H1 (cell line): ENCODE measurements around the gene ZNF396. TPM values are rescaled to one million over a fixed set of nuclear protein-coding genes. Genes with fewer than 3 reads are reported as not detected.

Source experiments
- CTCF ChIA-PET: fragments of 300-600 bp; sonication (Branson Sonifier 250); formaldehyde crosslinking; loops from one replicate; lab custom pipeline; 2021; ENCODE audit not compliant: partially characterized antibody; lab: Charles Lee
- POLR2A ChIA-PET: fragments of 300-600 bp; sonication (Branson Sonifier 250); formaldehyde crosslinking; loops from one replicate; lab custom pipeline; 2021; ENCODE audit warnings: inconsistent platforms; ENCODE audit not compliant: partially characterized antibody; lab: Charles Lee
- DNase-seq, 2 experiments: peaks; one replicate each; pipeline versions ENCODE4 v3.0.0 to v3.0.0-alpha.2; 2010 to 2022; ENCODE audit warnings: low spot score in 2 of 2, low read depth in 1 of 2, mixed read lengths in 1 of 2
- FAIRE-seq: peaks from 2 replicates; lab custom pipeline; 2011; peaks lifted over from hg19 to GRCh38; lab: Jason Lieb, UNC
- H2AFZ ChIP-seq: 2 replicates; pipeline ENCODE4 v1.8.1; 2012; ENCODE audit warnings: low read length, inconsistent platforms
- H2AK5ac ChIP-seq: 2 replicates; pipeline ENCODE4 v1.6.1; 2013; ENCODE audit warnings: low read depth, low read length
- H2BK120ac ChIP-seq: replicated peaks from 2 replicates; pipeline ENCODE3; 2013; ENCODE audit warnings: low read depth, low read length, inconsistent platforms
- H2BK12ac ChIP-seq: 2 replicates; pipeline ENCODE4 v1.6.1; 2013; ENCODE audit warnings: low read depth, low read length
- H2BK15ac ChIP-seq: 2 replicates; pipeline ENCODE4 v1.6.1; 2013; ENCODE audit warnings: low read length
- H2BK20ac ChIP-seq: 2 replicates; pipeline ENCODE4 v1.6.1; 2013; ENCODE audit warnings: low read length
- H2BK5ac ChIP-seq: 2 replicates; pipeline ENCODE4 v1.6.1; 2013; ENCODE audit warnings: low read depth, low read length
- H3K14ac ChIP-seq: 2 replicates; pipeline ENCODE4 v1.6.1; 2013; ENCODE audit warnings: inconsistent platforms; ENCODE audit not compliant: insufficient read length
- H3K18ac ChIP-seq: 2 replicates; pipeline ENCODE4 v1.6.1; 2013; ENCODE audit warnings: low read length; ENCODE audit errors: extremely low read depth
- H3K23ac ChIP-seq: 2 replicates; pipeline ENCODE4 v1.6.1; 2013; ENCODE audit warnings: inconsistent platforms; ENCODE audit not compliant: insufficient read length
- H3K23me2 ChIP-seq: 2 replicates; pipeline ENCODE4 v1.6.1; 2013; ENCODE audit warnings: low read depth, low read length
- H3K27ac ChIP-seq: 2 replicates; pipeline ENCODE4 v1.6.1; 2011; ENCODE audit warnings: low read depth, low read length, inconsistent platforms
- H3K27me3 ChIP-seq, 4 experiments: replicated peaks in 1 of 4; 1 replicate in 1 of 4; 2 replicates in 3 of 4; pipeline versions ENCODE4 v1.6.1 to v1.8.1; 2011 to 2013; ENCODE audit warnings: low read length in 3 of 4, mild to moderate bottlenecking in 3 of 4, inconsistent platforms in 2 of 4, mixed read lengths in 2 of 4, moderate library complexity in 1 of 4; ENCODE audit not compliant: control insufficient read depth in 3 of 4, insufficient read depth in 3 of 4; ENCODE audit errors: extremely low read depth in 1 of 4
- H3K36me3 ChIP-seq, 4 experiments: 2 replicates each; pipeline versions ENCODE4 v1.6.1 to v1.8.1; 2011 to 2013; ENCODE audit warnings: mild to moderate bottlenecking in 4 of 4, low read length in 3 of 4, moderate library complexity in 2 of 4, control low read depth in 1 of 4, inconsistent platforms in 1 of 4; ENCODE audit not compliant: insufficient read depth in 4 of 4, control insufficient read depth in 2 of 4
- H3K4ac ChIP-seq: replicated peaks from 2 replicates; pipeline ENCODE3; 2013; ENCODE audit warnings: low read length, low read depth, mixed read lengths, inconsistent platforms; ENCODE audit not compliant: insufficient read length
- H3K4me1 ChIP-seq, 4 experiments: replicated peaks in 1 of 4; 1 replicate in 1 of 4; 2 replicates in 3 of 4; pipeline versions ENCODE4 v1.6.1 to v1.8.1; 2011 to 2013; ENCODE audit warnings: low read length in 3 of 4, inconsistent platforms in 2 of 4, mixed read lengths in 1 of 4; ENCODE audit not compliant: insufficient read depth in 4 of 4, control insufficient read depth in 3 of 4
- H3K4me2 ChIP-seq, 2 experiments: 2 replicates each; pipeline versions ENCODE4 v1.6.1 to v1.8.1; 2011 to 2013; ENCODE audit warnings: low read depth in 2 of 2, low read length in 2 of 2, control low read depth in 1 of 2, inconsistent platforms in 1 of 2, mild to moderate bottlenecking in 1 of 2; ENCODE audit not compliant: insufficient read depth in 1 of 2
- H3K4me3 ChIP-seq, 4 experiments: fragments of 200-600, 300-600 bp in 1 of 4; sonication (generic), shearing (Covaris generic), sonication (Bioruptor Twin) in 1 of 4; 2 replicates each; pipeline versions ENCODE4 v1.5.1 to v1.8.1; 2011 to 2016; ENCODE audit warnings: low read length in 4 of 4, low read depth in 3 of 4, control low read depth in 2 of 4, inconsistent platforms in 2 of 4, mild to moderate bottlenecking in 2 of 4, mixed read lengths in 1 of 4, moderate library complexity in 1 of 4; ENCODE audit not compliant: insufficient read depth in 2 of 4; ENCODE audit errors: extremely low read depth in 1 of 4
- H3K56ac ChIP-seq: replicated peaks from 2 replicates; pipeline ENCODE3; 2013; ENCODE audit warnings: low read depth, mild to moderate bottlenecking, mixed read lengths, low read length, inconsistent platforms; ENCODE audit not compliant: insufficient read length
- H3K79me1 ChIP-seq: 2 replicates; pipeline ENCODE4 v1.6.1; 2013; ENCODE audit warnings: low read depth, low read length, control low read depth
- H3K79me2 ChIP-seq, 2 experiments: 2 replicates each; pipeline versions ENCODE4 v1.6.1 to v1.8.1; 2012 to 2013; ENCODE audit warnings: low read length in 2 of 2, mild to moderate bottlenecking in 2 of 2, inconsistent platforms in 1 of 2; ENCODE audit not compliant: insufficient read depth in 2 of 2, control insufficient read depth in 1 of 2
- H3K9ac ChIP-seq, 4 experiments: replicated peaks in 1 of 4; 1 replicate in 1 of 4; 2 replicates in 3 of 4; pipeline versions ENCODE4 v1.6.1 to v1.8.1; 2011 to 2013; ENCODE audit warnings: low read depth in 3 of 4, low read length in 3 of 4, control low read depth in 2 of 4, mild to moderate bottlenecking in 2 of 4, moderate library complexity in 2 of 4, inconsistent platforms in 1 of 4; ENCODE audit errors: extremely low read depth in 1 of 4
- H3K9me3 ChIP-seq, 2 experiments: 2 replicates each; pipeline versions ENCODE4 v1.6.1 to v1.8.1; 2012 to 2013; ENCODE audit warnings: mild to moderate bottlenecking in 2 of 2, moderate library complexity in 2 of 2, control low read depth in 1 of 2, inconsistent platforms in 1 of 2, low read depth in 1 of 2, low read length in 1 of 2, mixed read lengths in 1 of 2; ENCODE audit not compliant: insufficient read depth in 2 of 2
- H4K20me1 ChIP-seq, 2 experiments: replicated peaks in 1 of 2; 2 replicates each; pipeline versions ENCODE3 to v1.8.1; 2011 to 2013; ENCODE audit warnings: inconsistent platforms in 2 of 2, low read length in 2 of 2, mild to moderate bottlenecking in 1 of 2; ENCODE audit not compliant: insufficient read depth in 2 of 2, control insufficient read depth in 1 of 2
- H4K5ac ChIP-seq: 2 replicates; pipeline ENCODE4 v1.6.1; 2013; ENCODE audit warnings: low read length, low read depth, mixed read lengths, inconsistent platforms; ENCODE audit not compliant: insufficient read length
- H4K8ac ChIP-seq: 2 replicates; pipeline ENCODE4 v1.8.0; 2013; ENCODE audit warnings: mild to moderate bottlenecking, moderate library complexity, low read length, inconsistent platforms; ENCODE audit not compliant: insufficient read depth; ENCODE audit errors: extremely low read depth
- H4K91ac ChIP-seq: replicated peaks from 2 replicates; pipeline ENCODE3; 2013; ENCODE audit warnings: low read length, mixed read lengths, inconsistent platforms; ENCODE audit not compliant: insufficient read length
- BRCA1 ChIP-seq: IDR thresholded peaks from 2 replicates; pipeline ENCODE4 v1.6.1; 2012; ENCODE audit warnings: low read depth, low read length, improper control_type of control experiment
- EGR1 ChIP-seq: IDR thresholded peaks from 2 replicates; pipeline ENCODE4 v1.6.1; 2011; ENCODE audit warnings: low read depth, low read length, borderline replicate concordance
- HDAC2 ChIP-seq, 2 experiments: fragments of 300-600 bp in 1 of 2; sonication (generic) in 1 of 2; IDR thresholded peaks; 2 replicates each; pipeline ENCODE4 v1.6.1; 2011 to 2012; ENCODE audit warnings: low read depth in 2 of 2, low read length in 2 of 2, mild to moderate bottlenecking in 2 of 2, moderate library complexity in 2 of 2, borderline replicate concordance in 1 of 2, inconsistent platforms in 1 of 2
- RAD21 ChIP-seq, 2 experiments: IDR thresholded peaks in 1 of 2; conservative IDR thresholded peaks in 1 of 2; 2 replicates each; pipeline ENCODE4 v1.6.1; 2011; ENCODE audit warnings: low read depth in 2 of 2, low read length in 2 of 2, improper control_type of control experiment in 1 of 2, inconsistent platforms in 1 of 2, mild to moderate bottlenecking in 1 of 2, moderate library complexity in 1 of 2
- WGBS, 2 experiments: shearing (Covaris generic) in 1 of 2; methylation state at CpG; one replicate each; pipeline versions ENCODE4 v1.1.6 to v1.1.7; 2013 to 2015; ENCODE audit warnings: low lambda C conversion rate in 2 of 2, mixed read lengths in 2 of 2, inconsistent platforms in 1 of 2, low coverage in 1 of 2, missing lambda C conversion rate in 1 of 2; ENCODE audit not compliant: insufficient replicate concordance in 2 of 2, insufficient coverage in 1 of 2, insufficient read length in 1 of 2; ENCODE audit errors: extremely low coverage in 1 of 2, missing lambda C conversion rate in 1 of 2; 5-methylcytosine and 5-hydroxymethylcytosine counted together
- polyA plus RNA-seq, 7 experiments: library from polyadenylated mRNA; depleted of rRNA in 3 of 7; stranded (reverse) in 5 of 7; unstranded in 2 of 7; fragments of >200 nt in 5 of 7; fragments of 200-250 nt in 2 of 7; gene quantifications; 1 replicate in 5 of 7; 2 replicates in 1 of 7; 4 replicates in 1 of 7; pipeline versions ENCODE4 v1.2.1 to v1.2.3, GENCODE V29; 2011 to 2013; ENCODE audit warnings: missing spikeins in 2 of 7, mixed read lengths in 2 of 7
- total RNA-seq: library from RNA; stranded (reverse); fragmentation: NEBNext Ultra II Directional; extraction: Animal tissue kit (Norgen Biotek cat#: 25700); gene quantifications from 2 replicates; pipeline ENCODE4 v1.2.1, GENCODE V29; 2021
- TF ChIP-seq, protein P1 (sequence below): IDR thresholded peaks from 2 replicates; pipeline ENCODE4 v1.6.1; 2011; ENCODE audit warnings: low read length, improper control_type of control experiment
- TF ChIP-seq, protein P2 (sequence below), 3 experiments: IDR thresholded peaks; 1 replicate in 2 of 3; 2 replicates in 1 of 3; pipeline versions ENCODE4 v1.5.1 to v1.6.1; 2011; ENCODE audit warnings: low read length in 3 of 3, mild to moderate bottlenecking in 3 of 3, inconsistent platforms in 2 of 3, low read depth in 1 of 3, moderate library complexity in 1 of 3; ENCODE audit not compliant: insufficient read depth in 1 of 3; ENCODE audit errors: control extremely low read depth in 1 of 3

ZNF396 gene
- total and polyA plus RNA-seq, 2 of the 8 experiments (the other 6 are each of a cell fraction or from before 2014, with no cell fraction given): 0.44 to 0.74 TPM

DNA sequence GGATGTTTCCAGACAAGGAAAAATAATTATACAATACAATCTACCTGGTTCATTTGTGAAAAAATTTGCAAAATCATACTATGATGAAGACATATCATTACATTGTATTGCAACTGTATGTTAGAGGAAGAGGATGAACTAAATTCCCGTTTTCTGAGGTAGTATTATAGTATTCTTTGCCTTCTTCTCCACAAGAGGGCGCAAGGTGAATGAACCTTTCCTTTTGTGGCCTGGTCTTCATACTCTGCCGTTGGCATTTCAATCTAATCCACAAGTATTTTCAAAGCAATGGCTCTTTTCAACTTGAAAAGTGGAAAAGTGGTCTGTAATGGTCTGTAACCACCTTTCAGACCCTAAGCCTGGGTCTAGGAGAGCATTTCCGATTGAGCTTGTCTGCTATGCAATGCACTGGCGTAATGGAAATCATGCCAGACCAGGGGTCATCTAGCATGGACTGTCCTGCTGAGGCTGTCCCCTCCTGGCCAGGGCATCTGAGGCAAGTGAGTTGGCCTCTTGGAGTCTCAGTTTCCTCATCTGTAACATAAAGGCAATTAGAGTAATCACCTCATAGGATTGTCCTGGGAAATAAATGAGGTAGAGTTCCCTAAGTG is 30.8 kb upstream of the ZNF396 start:
- Histone ChIP-seq H3K4me1 (no peaks in the 10 kb centered on the region), H3K79me2 (no peaks in the 10 kb centered on the region), H2AFZ (peak overlapping the region; percentile 96), H3K27ac (no peak overlapping the region), H2BK120ac (peak overlapping the region; percentile 18), H4K91ac (no peak overlapping the region), H2BK15ac (peak overlapping the region; percentile 37; the same call in 1 of the 2 replicates), H2AK5ac (no peak overlapping the region), H3K9me3 (no peaks in the 10 kb centered on the region), H3K4me3 (no peak overlapping the region), H3K4me2 (no peak overlapping the region), H3K23ac (no peak overlapping the region)
- 42% methylated on average over 5 of the region's 5 CpGs; no CpG with 5 or more reads in 1 of the 2 experiments for WGBS, 2 experiments
- CTCF ChIA-PET: interaction anchor here (0.5 to 2.7 kb wide), 25 partner anchors 9 to 874 kb away, joined by 3 to 15 read pairs (median 4); partner anchors contain the start of gene GALNT1
- POLR2A ChIA-PET: interaction anchor here (0.8 kb wide), 1 partner anchor 84 kb away, joined by 3 read pairs; no protein-coding TSS in a partner anchor
- DNase-seq: no peak
- TF ChIP-seq EGR1 (no peak), BRCA1 (peak; percentile 10; the same call in 1 of the 2 replicates), RAD21 (IDR thresholded peaks at IDR 0.05 in 1 of 2, conservative IDR thresholded peaks at IDR 0.05 in 1 of 2; ENCODE audit: low read depth in 2 of 2, low read length in 2 of 2) (peak; percentile 85 to 86), HDAC2 (IDR thresholded peaks at IDR 0.05; ENCODE audit: borderline replicate concordance in 1 of 2, low read depth in 2 of 2, low read length in 2 of 2) (no peak)
- TF ChIP-seq, protein P1, sequence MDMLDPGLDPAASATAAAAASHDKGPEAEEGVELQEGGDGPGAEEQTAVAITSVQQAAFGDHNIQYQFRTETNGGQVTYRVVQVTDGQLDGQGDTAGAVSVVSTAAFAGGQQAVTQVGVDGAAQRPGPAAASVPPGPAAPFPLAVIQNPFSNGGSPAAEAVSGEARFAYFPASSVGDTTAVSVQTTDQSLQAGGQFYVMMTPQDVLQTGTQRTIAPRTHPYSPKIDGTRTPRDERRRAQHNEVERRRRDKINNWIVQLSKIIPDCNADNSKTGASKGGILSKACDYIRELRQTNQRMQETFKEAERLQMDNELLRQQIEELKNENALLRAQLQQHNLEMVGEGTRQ: no peak
- TF ChIP-seq, protein P2, sequence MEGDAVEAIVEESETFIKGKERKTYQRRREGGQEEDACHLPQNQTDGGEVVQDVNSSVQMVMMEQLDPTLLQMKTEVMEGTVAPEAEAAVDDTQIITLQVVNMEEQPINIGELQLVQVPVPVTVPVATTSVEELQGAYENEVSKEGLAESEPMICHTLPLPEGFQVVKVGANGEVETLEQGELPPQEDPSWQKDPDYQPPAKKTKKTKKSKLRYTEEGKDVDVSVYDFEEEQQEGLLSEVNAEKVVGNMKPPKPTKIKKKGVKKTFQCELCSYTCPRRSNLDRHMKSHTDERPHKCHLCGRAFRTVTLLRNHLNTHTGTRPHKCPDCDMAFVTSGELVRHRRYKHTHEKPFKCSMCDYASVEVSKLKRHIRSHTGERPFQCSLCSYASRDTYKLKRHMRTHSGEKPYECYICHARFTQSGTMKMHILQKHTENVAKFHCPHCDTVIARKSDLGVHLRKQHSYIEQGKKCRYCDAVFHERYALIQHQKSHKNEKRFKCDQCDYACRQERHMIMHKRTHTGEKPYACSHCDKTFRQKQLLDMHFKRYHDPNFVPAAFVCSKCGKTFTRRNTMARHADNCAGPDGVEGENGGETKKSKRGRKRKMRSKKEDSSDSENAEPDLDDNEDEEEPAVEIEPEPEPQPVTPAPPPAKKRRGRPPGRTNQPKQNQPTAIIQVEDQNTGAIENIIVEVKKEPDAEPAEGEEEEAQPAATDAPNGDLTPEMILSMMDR (IDR thresholded peaks at IDR 0.05; ENCODE audit: control extremely low read depth in 1 of 3, insufficient read depth in 1 of 3, low read depth in 1 of 3, low read length in 3 of 3): peak in 2 of 3 experiments; percentile 66 to 72; a peak in 2 of 4 replicates
- TF ChIP-seq, all 59 proteins: peak for 3
- H3K9ac ChIP-seq: no peak overlapping the region
- no peak overlapping the region for H3K4ac ChIP-seq
- H3K18ac ChIP-seq: no peak overlapping the region
- no peaks in the 10 kb centered on the region for H3K27me3 ChIP-seq
- H4K20me1 ChIP-seq: no peaks in the 10 kb centered on the region
- no peak overlapping the region for H2BK20ac ChIP-seq
- no peak overlapping the region for H3K56ac ChIP-seq
- no peak overlapping the region for H3K14ac ChIP-seq
- H2BK12ac ChIP-seq: no peak overlapping the region
- FAIRE-seq: peak; percentile 39
- H3K79me1 ChIP-seq: no peaks in the 10 kb centered on the region
- H2BK5ac ChIP-seq: no peak overlapping the region
- H4K8ac ChIP-seq: peak overlapping the region; percentile 3; the same call in 1 of the 2 replicates
- no peak overlapping the region for H4K5ac ChIP-seq
- H3K36me3 ChIP-seq: no peaks in the 10 kb centered on the region
- H3K23me2 ChIP-seq: no peaks in the 10 kb centered on the region; the same call in 1 of the 2 replicates
